HuH-7 (cell line): ENCODE measurements around the gene VPS26B.
A peak's percentile ranks its signal among the peaks of the same experiment; 100 is the strongest.
"Not testable (repeated sequence)": the region's sequence is repeated elsewhere in the genome, so short reads cannot be mapped to it uniquely, and the experiment has no call there.

Experiments used
- DNase-seq: peaks from one replicate; pipeline ENCODE4 v3.0.0; 2011; ENCODE audit warnings: low spot score

VPS26B gene

DNA sequence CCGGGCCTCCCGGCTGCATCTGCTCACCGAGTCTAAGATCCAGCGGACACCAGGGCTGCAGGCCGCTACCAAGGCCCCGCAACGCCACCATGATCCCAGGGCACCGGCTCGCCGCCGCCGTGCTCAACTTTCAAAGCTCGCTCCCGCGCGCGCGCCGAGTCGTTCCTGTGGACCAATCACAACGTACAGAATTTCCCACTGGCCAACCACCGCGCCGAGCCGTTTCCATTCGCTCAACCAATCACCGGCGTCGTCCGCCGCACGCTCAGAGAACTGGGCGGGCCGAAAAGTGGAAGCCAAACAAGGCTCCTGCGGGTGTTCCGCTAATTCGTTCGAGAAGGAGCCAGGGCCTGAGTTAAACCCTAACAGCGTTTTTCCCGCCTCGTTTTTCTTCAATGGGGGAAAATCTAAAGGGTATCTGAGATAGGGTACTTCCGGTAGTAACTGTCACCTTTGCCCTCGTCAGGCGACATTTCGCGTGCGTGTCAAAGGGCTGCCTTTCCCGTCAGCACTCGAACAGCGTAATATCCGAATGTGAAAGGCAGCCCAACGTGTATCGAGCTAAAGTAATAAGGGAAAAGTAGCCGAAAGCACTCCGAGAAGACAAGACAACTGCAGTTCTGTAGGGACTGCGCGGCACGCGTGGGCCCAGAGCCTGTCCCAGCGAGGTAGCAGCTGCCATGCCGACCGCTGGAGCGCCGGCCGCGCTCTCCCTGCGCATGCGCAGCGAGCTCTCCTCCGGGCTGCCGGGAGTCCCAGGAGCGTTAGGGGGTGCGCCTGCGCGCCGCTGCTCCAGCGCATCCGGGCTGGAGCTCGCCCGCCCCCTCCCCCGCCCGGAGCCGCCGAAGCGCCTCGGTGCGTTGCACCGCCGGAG, at the start of gene VPS26B, which contains the start of gene NCAPD3:
Gene VPS26B (plus strand): TSS at position 836 of the 874 bp plus-strand sequence. CDS start 452 bp downstream, outside the sequence.
Gene NCAPD3 (minus strand): TSS at position 132 of the 874 bp plus-strand sequence. CDS start 41 bp downstream, at position 91.
- DNase-seq = peak; percentile 94

DNA sequence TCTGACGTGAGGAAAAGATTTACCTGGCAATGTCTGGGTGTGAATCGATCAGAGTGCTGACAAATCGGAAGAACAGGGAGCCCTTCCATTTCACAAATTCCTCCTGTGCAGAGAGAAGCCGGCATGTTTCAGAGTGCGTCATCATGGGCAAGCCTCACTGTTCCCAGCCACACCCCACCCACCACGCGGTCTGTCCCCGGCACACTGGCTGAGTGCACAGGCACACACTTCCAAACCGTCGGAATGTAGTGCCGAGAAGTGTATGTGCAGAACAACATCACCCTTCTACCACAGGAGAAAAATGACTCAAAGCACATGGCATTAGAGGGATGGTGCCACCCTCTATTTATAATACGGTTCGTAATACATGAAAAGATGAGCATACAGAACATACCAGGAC, 48.2 kb upstream of the VPS26B start:
- DNase-seq = no peak

DNA sequence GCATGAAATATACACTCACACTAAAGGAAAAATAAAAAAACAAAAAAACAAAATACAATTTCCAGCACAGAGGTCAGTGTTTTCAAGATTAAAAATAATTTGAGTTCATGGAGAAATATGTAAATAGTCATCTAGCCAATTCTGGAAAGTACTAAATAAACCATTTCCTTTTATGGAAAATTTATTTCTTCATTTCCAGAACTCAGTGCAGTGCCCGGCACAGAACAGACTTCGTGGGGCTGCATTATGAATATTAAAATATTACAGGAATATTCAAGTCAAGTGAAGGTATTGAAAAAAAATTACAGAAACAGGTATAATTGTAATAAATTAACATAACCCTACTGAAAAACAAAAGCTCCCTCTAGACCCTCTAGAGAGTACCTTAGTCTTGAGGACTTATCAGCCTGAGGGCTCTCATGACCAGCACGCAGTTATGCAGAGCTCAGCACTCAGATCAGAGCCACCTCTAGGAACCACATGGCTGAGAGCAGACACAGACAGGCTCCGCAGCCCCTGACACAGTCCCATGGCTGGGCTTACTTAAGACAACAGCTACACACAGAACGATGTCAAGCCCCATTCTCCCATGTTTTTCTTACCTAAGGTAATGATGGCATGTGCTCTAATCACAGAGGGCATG, 46.3 kb upstream of the VPS26B start:
- no peak for DNase-seq

DNA sequence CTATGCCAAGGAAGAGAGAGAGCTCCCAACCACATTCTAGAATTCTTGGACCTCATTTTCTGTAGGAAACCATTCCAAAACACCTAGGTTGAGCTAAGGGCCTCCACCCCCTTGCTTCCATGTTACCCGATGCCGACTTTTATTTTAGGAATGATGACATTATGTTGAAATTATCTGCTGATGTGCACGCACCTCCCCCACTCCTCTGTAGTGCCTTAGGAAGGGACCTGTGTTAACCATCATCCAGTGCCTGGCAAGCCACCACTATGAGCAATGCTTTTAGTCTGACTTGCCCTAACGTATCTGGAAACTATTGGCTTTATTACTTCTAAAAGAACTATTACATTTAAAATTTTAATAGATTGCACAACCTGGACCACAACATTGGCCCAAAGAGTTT, 42.8 kb upstream of the VPS26B start:
- DNase-seq = no peak

DNA sequence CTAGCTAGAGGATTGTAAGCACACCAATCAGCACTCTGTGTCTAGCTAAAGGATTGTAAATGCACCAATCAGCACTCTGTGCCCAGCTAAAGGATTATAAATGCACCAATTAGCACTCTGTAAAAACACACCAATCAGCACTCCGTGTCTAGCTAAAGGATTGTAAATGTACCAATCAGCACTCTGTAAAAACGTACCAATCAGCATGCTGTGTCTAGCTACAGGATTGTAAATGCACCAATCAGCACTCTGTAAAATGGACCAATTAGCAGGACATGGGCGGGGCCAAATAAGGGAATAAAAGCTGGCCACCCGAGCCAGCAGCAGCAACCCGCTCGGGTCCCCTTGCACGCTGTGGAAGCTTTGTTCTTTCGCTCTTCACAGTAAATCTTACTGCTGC, 36.4 kb upstream of the VPS26B start:
- not testable (repeated sequence) for DNase-seq

DNA sequence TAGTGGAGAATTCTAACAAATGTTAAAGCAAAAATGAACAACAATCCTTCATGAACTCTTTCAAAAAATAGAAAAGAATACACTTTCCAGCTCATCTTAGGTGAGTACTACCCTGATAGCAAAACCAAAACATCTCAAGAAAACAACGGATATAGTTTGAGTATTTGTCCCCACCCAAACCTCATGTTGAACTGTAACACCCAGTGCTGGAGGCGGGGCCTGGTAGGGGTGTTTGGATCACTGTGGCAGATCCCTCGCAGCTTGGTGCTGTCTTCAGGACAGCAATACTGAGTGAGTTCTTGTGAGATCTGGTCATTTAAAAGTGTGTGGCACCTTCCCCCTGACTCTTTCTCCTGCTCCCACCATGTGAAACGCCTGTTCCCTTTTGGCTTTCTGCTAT, 27.7 kb upstream of the VPS26B start:
- no peak for DNase-seq

DNA sequence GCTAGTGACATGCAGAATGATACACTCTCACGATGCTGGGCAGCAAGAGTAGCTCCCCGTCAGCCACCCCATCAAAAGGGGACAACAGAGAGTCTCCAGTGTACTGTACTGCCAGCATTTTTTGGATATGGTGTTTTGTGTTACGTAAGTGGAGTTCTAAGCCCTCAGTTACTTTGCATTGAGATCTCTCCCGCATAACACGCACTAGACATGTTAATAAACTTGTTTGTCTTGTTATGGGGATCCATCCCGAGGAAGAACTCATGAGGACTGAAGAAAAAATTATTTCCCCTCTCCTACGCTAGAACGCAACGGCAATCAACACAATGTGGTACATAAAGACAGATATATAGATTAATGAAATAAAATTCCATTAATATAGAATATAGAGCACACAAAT, 24.9 kb upstream of the VPS26B start:
- no peak for DNase-seq

DNA sequence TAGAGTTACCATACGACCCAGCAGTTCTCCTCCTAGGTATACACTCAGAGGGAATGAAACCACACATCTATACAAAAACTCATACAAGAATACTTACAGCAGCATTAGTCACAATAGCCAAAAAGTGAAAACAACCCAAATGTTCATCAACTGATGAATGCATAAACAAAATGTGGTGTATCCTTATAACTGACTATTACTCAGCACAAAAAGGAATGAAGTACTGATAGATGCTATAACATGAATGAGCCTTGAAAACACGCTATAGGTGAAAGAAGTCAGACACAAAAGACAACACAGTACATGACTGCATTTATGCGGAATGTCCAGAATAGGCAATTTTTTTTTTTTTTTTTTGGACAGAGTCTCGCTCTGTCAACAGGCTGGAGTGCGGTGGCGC, 23.8 kb upstream of the VPS26B start:
- DNase-seq = no peak

DNA sequence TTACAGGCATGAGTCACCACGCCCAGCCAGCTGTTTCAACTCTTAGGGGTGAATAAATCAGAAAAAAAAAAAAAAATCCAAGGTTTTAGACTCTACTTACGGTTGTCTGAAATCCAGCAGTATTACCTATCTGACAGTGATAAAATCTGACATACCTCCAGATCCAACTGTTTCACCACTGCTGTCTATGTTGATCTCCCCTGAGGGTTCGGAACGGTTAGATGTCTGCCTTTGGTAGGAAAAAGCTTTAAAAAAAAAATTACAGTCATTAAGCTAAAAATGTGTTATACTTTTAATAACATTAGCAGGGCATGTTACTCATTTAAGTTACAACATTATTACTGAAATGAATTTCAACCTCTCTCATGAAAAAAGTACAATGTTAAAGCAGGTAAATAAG, 21.8 kb upstream of the VPS26B start:
- DNase-seq = no peak

DNA sequence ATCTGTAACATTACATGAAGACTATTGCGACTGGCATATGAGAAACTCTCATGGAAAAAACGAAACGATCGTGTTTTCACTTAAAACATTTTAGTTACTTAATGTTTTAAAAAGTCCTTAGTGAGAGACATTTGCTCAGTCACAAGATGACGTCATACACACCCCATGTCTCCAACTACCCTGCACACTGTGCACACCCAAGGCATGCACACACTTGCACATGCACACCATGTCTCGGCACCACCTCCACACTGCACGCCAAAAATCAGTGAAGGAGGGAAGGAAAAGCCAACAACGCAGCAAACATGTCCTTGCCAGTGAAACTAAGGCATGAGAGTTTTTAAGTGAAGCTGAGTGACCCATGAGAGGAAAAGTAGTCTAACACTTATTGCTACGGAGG, 18.7 kb upstream of the VPS26B start:
- no peak for DNase-seq

DNA sequence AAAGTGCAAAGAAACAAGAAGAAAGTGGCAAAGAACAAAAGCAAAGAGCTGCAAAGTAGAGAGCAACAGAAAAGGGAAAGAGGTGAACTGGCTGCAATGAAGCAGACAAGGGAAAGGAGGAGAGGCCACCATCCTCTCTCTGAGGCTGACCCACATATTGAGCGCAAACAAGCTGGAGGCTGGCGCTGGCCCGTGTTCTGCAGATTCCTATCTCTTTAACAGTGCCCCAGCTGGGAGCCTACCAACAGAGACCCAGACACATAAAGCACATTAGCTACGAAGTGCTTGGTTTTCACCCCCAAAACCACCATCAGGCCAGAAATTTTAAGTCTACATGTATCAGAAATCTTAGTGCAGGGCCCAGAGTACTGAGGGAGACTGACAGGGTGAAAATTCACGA, 18.3 kb upstream of the VPS26B start:
- no peak for DNase-seq

DNA sequence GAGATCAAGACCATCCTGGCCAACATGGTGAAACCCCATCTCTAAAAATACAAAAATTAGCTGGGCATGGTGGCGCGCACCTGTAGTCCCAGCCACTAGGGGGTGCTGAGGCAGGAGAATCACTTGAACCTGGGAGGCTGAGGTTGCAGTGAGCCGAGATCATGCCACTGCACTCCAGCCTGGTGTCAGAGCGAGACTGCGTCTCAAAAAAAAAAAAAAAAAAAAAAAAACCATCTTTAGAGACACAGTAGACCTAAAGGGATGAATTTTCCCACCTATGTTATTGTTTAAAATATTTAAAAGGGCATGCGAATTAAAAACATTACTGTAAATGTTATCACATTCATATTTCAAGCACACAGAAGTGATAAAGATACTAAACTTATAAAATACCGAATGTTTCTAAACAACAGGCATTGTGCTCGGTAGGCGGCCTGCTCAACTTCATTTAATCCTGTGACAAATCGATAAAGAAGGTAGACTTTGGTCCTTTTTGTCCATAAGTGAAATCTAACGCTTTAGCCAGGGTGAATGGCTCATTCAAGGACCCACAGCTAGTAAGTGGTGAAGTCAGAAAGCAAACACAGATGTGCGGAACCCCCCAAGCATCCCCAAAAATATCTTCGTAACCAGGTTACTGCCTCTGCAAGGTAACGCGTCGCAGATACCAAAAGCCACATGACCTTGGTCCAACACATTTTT, 16.8 kb upstream of the VPS26B start:
- DNase-seq = no peak

DNA sequence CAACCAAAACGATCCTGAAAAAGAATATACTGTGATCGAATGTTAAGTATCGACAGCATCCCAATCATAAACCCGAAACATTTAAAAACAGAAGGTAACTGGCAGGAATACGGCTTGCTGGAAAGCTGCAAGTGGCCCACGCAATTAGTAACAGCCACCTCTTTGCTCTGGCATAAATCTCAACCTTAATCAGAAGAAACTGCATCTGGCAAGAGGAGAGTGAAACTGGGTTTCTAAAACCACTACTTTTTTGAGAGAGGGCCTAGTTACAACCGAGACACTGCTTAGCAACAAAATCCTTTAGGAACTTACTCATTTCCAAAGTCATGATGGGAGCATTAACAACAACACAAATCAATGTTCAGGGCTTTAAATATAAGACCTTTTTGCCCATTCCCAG, 8.6 kb upstream of the VPS26B start:
- no peak for DNase-seq

DNA sequence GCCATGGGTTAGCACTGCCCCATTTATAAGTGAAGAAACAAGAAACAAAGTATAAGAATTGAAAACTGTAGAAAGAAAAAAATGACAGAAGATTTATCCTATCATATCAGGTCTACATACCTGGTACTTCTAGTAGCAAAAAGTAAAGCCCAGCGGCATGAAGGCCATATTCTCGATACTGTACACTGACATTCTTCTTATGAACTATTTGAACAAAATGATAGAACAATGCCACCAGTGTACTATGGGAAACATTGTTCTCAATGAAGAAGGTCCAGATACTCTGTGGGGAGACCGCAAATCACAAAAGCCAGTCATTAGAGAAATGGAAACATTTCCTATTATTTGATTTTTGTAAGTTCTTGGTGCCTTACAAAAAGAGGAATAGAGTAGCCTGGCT, 7.7 kb upstream of the VPS26B start:
- DNase-seq = no peak

DNA sequence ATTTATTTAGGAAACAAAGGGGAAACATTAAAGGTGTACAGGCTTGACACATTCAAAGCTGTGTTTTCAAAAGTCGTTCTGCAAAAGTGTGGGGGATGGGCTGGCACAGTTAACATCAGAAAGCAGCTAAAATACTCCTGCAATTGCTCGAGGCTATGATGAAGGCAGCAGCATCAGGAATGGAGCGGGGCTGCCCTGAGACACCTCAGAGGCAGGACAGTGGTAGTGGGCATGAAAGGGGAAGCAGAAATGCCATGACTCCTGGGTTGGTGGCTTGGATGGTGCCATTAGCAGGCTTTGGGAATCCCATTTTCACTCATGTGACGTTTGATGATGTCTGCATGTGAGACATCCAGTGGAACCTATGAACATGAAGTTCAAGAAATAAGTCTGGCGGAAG, 1.4 kb upstream of the VPS26B start:
- no peak for DNase-seq

DNA sequence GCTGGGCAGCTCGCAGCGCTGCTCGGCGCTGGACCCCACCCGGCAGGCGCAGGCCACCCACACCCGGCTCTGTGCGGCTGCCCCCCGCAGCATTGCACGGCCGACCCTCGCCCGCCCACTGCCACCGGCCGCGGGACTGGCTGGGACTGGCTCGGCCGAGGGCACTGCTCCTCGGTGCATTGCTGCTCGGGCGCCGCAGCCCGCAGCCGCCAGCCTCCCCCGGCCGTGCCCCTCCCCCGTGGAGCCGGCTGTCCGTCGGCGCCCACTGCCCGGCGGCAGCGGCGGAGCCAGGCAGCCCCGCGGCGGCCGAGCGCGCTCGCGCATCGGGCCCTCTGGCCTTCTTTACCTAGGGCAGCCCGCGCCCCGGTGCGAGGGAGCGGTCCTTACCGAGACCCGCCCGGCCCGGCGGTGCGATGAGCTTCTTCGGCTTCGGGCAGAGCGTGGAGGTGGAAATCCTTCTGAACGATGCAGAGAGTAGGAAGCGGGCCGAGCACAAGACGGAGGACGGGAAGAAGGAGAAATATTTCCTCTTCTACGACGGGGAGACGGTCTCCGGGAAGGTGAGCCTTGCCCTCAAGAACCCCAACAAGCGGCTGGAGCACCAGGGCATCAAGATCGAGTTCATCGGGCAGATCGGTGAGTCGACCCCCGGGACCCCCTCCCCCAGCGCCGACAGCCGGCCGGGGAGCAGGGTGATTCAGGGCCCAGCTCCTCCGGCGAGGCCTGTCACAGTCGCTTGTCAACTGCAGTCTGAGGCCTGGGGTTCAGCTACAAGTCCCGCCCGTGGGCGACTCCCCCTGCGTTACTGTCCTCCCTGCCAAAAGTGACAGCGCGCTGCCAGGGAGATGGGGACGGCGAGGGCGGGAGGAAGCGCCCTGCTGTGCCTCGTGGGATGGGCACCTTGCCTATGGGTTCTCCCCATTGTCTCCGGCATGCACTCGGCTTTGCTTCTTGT, 516 bp downstream of the VPS26B start:
- peak; percentile 21 for DNase-seq

DNA sequence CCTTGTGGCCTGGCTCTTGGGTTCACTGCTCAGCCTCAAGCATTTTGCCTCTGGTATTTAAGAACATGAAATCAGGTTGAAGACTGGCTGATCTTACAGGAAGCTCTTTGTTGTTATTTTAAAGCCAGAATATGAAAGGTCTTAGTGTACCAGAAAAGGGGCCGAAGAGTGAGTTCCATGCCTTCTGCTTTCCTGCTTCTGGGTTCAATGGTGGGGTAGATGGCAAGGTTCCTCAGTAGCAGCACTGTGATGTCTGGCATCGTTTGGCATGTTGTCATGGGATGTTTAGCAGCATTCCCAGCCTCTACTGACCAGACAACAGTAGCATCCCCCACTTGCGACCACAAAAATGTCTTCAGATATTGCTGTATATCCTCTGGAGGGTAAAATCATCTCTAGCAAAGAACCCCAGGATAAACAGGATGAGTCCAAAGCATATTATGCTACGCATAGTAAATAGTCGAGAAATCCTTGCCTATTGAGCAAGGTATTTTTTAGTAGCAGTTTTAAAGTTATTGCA, 2.4 kb downstream of the VPS26B start:
- DNase-seq = no peak

DNA sequence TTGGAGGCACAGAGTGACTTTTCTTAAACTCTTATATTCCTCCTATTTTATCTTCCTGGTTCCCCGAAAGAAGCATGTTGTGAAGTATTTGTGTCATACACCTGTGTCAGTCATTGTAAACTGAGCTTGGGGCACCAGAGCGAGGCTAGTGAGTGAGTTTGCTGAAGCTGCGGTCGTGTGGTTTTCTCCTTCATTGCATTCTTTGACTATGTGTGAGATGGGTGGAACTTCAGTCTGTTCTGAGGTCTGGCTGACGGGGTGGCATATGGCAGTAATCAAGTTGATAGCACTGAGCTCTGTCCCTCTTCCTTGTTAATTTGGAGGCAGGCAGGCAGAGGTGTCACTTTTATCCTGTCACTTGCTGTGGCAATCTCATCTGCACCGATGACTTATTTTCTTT, 4.2 kb downstream of the VPS26B start:
- DNase-seq = no peak

DNA sequence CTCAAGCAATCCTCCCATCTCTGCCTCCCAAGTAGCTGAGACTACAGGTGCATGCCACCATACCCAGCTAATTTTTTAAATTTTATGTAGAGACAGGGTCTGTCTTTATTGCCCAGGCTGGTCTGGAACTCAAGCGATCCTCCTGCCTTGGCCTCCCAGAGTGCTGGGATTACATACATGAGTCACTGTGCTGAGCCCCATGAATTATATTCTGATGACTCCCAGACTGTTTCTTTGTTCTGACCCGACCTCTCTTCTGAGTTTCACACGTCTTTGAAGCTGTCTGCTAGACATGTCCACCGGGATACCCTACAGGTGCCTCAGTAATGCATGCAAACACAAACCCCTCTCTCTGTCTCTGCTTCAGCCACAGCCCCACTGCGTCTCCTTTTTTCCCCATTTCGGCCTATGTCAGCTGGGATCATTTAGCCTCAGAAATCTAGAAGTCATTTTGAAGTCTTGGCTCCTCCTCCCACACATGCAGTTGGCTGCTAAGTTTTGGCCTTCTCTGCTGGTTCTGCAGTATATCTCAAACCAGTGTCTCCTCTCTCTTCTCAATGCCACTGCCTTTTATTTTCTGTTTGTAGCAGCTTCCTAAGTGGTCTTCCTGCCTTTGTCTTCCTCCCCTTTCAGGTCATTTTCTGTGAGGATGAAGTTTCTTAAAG, 4.8 kb downstream of the VPS26B start:
- DNase-seq = no peak

DNA sequence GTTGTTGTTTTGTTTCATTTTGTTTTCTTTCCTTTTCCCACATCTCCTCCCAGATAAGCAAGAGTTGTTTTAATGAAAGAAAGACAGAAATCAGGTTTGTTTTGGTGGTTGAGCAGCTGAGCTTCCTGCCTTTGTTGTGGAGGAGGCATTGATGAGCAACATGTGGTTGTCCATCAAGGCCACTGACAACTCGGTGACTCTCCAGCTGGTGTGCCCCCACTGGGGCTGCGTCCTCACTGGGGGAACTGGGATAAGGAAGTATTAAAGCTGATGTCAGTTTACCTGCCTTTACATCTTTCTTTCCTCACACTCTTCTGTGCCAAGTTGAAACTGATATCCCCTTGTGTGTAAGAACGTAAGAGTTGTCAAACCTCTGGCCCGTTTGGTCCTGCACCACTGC, 5.9 kb downstream of the VPS26B start:
- DNase-seq = no peak
